Measurements from ENCODE around the gene SMAD3.

DNA sequence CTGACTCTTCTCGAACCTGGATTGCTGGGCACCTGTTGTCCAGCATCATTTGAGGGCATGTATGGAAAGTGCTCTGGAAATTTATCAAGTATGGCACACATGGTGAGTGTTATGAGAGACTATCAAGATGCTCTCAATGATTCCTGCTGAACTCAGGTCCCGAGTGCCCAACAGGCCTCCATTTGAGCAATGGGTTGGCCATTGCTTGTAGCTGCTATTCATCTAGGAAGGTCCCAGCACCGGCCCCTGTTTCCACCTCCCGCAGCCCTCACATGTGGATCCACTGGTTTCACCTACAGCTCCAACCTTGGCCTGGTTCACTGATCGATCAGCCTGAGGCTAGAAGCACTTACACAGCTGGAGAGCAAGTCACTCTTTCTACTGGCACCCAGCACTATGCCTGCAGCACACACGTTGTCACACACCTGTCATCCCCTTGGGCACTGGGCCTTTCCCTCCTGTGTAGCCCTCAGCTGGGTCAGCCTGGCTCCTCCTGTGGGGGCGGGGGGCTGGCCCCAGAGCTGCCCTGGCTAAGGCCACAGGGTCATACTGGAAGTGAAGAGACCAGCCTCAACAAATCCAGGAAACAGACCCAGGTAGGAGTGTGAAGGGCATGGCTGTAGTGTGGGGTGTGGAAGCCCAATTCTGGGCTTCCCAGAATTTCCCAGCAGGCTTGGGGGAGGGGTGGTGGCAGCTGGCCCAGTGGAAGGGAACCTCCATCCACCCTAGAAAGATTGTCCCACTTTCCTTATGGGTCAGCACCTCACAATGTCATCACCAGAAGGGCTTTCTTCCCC lies 41.7 kb upstream of the SMAD3 start:
- TF ChIP-seq, protein P1, sequence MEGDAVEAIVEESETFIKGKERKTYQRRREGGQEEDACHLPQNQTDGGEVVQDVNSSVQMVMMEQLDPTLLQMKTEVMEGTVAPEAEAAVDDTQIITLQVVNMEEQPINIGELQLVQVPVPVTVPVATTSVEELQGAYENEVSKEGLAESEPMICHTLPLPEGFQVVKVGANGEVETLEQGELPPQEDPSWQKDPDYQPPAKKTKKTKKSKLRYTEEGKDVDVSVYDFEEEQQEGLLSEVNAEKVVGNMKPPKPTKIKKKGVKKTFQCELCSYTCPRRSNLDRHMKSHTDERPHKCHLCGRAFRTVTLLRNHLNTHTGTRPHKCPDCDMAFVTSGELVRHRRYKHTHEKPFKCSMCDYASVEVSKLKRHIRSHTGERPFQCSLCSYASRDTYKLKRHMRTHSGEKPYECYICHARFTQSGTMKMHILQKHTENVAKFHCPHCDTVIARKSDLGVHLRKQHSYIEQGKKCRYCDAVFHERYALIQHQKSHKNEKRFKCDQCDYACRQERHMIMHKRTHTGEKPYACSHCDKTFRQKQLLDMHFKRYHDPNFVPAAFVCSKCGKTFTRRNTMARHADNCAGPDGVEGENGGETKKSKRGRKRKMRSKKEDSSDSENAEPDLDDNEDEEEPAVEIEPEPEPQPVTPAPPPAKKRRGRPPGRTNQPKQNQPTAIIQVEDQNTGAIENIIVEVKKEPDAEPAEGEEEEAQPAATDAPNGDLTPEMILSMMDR (IDR thresholded peaks at IDR 0.05), result no peak
- no peak for TF ChIP-seq POLR2A (IDR thresholded peaks at IDR 0.05)
